HG02763 (cell line): Measurements from ENCODE around the gene CYTH1.
A peak's percentile ranks its signal among the peaks of the same experiment; 100 is the strongest.

ENCODE experiments used
- ATAC-seq: cut with Tn5 transposase; IDR thresholded peaks from one replicate; pipeline ENCODE4 v1.9.1; 2021; ENCODE audit warnings: mild to moderate bottlenecking, moderate library complexity; ENCODE audit not compliant: unreplicated experiment

The CYTH1 gene

DNA sequence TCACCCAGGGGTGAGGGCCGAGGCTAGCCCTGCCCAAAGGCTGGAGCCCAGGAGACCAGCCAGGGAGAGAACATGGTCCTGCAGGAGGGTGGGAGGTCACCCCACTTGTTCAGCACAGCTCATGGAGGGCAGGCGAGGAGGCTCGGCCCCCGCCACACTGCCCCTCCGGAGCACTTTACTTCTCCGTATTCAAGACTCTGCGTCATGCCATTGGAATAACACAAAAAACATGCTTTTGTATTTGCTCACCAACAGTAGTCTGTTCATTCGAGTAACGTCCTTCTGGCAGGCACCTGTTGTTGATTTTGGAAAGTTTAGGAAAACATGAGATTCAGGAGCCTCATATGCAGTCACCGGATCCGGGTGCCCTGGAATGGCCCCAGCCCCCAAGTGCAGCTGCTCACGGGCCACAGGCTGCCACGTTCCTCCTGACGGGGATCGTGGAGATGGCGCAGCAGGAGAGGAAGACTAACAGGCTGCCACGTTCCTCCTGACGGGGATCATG lies 123.7 kb downstream of the CYTH1 start:
- no peak for ATAC-seq

DNA sequence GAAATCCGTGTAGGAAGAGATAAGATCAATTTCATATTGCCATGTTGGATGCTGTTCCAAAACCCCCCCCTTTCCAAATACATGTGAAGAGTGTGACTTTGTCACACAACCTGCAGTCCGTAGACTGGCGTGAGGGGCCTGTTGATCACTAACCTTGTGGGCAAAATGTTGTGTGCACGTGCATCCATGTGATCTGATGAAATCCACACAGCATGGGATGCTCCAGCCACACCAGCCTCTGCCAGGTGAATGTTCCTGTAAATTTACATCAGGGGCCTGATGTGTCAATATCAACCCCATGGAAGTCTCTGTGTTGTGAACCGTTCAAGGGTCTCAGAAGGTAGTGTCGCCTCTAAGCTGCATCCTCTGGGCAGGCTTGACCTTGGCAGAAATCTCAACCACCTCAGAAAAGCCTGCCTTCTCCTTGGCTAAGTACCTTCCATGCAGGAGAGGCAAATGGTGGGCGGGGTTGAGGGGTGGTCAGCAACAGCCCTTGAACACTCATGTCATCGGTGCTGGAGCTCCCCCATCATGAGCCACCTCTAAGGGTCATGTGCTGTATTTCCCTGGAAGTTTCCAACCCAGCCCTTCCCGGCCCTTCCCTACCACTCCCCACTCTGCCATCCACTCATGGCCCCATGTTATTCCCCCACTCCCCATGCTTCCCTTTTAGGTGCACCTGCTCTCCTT lies 126.7 kb downstream of the CYTH1 start:
- ATAC-seq = no peak

- no peak for ATAC-seq
Measured at GRCh38 chr17:78654325-78654724, 127.7 kb downstream of the CYTH1 start.

GRCh38 chr17:78653382-78653781 lies 128.7 kb downstream of the CYTH1 start:
- no peak for ATAC-seq

GRCh38 chr17:78652913-78653312 lies 129.2 kb downstream of the CYTH1 start:
- no peak for ATAC-seq

- no peak for ATAC-seq
Measured at GRCh38 chr17:78652024-78652423, 130.0 kb downstream of the CYTH1 start.

DNA sequence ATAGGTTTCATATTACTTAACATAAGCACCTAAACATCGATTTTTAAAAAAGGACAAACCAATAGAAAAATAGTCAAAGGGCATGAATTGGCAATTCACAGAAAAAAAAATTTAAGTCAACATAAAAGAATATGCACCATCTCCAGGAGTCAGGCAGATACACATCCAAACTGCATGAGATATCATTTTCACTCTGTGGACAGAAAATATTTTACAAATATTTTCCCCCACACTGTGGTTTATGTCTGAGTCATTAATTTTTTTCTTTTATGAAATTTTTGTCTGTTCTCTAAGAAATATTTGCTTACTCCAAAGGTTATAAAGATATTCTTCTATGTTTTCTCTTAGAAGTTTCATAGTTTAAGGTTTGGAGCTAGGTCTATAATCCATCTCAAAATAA lies 130.5 kb downstream of the CYTH1 start:
- no peak for ATAC-seq

GRCh38 chr17:78650093-78650715 lies 131.9 kb downstream of the CYTH1 start:
- no peak for ATAC-seq

DNA sequence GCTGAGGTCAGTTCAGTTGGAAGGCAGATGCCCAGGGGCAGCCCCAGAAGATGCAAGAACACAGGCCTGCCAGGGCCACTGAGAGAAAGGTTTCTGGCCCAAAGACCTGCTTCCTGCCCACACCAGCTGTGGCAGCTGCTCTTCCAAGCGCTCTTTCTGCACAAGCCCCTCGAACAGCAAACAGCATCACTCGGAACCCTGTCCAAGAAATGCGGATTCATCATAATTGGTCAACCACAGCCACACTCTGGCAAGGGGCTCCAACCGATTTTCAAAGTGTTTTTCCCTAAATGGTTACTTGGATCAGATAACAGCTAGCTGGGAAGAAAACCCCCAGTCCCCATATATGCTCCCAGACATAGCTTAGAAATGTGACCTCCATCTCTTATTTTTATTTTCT lies 133.8 kb downstream of the CYTH1 start:
- ATAC-seq = no peak

DNA sequence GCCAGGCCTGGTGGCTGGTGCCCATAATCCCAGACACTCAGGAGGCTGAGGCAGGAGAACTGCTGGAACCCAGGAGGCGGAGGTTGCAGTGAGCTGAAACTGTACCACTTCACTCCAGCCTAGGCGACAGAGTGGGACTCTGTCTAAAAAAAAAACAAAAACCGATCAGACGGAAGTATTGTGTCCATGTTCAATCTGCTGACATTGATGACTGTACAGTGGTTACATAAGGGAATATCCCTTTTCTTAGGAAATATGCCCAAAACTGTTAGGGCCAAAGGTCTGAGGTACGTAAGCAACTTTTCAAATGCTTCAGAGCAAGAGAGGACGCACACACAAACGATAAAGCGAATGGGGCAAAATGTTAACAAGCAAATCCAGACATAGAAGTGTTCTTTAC lies 135.0 kb downstream of the CYTH1 start:
- no peak for ATAC-seq

DNA sequence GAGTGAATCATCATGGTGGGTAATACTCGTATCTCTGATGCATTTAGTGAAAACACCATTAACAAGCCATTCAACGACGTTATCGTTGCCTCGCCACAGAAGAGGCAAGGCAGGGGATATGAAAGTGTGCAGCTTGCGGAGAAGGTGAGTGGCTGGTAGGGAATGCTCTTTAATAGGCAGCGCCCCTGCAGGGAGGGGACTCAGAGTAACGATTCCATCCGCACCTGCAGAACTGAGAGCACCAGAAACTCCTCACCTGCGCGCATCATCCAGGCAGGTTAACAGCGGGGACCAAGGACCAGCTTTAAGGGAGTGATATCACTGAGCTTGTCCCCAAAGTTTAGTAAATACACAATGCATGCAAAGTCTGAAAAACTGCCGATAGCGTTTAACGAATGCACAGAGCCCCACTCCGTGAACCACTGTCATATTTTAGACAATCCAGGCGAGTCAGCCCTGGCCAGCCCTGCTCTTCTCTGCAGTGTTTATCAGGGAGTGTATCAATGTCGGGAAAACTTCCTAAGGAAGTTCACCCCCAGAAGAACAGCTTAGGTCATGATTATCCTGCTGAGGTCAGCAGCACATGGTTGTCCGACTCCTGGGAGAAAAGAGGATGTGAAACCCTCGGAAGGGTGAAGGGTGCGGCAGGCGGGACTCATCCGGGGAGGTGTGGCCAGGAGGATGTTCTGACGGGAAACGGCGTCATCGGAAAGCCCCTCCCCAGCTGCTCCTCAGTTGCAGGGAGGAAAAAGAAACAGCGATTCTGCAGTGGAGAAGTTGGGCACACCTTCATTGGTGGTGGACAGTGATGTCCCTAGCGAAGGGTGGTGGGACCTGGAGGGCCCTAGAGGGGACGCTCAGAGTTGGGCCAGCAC lies 136.4 kb downstream of the CYTH1 start:
- peak; percentile 57 for ATAC-seq

DNA sequence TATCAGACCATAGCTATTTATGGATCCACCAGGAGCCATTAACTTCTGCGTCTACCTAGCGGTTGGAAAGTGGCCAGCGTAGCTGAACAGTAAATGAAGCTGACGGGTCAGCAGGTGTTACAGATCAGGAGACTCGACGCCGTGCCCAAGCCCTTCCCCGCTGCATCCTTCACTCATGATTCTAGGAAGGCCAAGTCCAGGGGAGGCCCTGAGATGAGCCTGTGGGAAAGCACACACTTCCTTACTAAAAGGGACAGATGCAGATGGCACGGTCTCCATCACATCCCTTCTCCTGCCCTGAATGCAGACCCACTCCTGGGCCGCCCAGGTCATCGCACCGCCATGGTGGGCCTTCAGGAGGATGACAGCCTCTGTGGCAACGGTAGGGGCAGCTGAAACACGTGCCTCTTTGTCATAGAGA lies 137.1 kb downstream of the CYTH1 start:
- no peak for ATAC-seq

DNA sequence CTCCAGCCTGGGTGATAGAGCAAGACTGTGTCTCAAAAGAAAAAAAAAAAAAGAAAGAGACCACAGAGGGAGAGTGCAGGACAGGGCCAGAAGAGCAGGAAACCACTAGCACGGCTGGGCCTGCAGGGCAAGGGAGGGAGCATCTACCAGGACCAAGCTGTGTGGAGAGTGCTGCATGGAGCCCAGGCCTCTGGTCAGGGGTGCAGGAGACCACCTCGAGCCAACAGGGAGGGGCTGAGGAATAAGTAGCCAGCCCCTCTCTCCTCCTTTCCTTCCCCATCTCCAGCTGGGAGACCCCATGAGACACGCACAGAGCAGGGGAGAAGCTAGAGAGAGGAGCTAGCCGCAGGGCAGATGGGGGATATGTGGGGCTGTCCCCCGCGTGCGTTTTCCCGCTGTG lies 137.8 kb downstream of the CYTH1 start:
- ATAC-seq = no peak

DNA sequence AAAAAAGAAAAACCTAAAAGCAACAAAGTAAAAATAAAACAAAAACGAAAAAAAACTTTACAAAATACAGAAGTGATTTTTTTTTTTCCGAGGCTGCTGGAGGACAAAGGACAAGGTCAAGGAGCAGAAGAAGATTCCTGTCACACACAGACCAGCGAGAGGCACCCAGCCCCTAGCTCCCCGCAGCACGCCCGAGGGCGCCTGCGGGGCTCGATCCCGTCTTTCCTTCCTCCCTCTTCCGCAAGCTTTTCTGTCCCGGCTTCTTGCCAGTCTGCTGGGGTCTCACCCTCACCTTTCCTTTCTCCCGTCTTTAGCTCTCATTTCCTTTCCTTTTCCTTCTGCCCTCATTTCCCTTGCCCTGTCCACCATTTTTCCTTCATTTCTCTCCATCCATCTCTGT lies 138.7 kb downstream of the CYTH1 start:
- ATAC-seq = no peak

DNA sequence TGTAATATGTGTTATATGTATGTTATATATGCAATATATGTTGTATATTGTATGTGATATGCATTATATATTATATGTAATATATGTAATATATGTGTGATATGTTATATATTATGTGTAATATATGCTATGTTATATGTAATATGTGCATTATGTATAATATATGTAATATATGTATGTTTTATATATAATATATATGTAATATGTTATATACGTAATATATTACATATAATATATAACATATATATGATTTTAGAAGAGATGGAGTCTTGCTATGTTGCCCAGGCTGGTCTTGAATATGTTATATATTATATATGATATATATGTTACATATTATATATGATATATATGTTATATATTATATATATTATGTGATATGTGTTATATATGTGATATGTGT lies 139.4 kb downstream of the CYTH1 start:
- no peak for ATAC-seq

GRCh38 chr17:78641666-78642065 lies 140.4 kb downstream of the CYTH1 start:
- no peak for ATAC-seq

GRCh38 chr17:78641243-78641642 lies 140.8 kb downstream of the CYTH1 start:
- no peak for ATAC-seq

- ATAC-seq = no peak
Measured at GRCh38 chr17:78640700-78641099, 141.4 kb downstream of the CYTH1 start.

DNA sequence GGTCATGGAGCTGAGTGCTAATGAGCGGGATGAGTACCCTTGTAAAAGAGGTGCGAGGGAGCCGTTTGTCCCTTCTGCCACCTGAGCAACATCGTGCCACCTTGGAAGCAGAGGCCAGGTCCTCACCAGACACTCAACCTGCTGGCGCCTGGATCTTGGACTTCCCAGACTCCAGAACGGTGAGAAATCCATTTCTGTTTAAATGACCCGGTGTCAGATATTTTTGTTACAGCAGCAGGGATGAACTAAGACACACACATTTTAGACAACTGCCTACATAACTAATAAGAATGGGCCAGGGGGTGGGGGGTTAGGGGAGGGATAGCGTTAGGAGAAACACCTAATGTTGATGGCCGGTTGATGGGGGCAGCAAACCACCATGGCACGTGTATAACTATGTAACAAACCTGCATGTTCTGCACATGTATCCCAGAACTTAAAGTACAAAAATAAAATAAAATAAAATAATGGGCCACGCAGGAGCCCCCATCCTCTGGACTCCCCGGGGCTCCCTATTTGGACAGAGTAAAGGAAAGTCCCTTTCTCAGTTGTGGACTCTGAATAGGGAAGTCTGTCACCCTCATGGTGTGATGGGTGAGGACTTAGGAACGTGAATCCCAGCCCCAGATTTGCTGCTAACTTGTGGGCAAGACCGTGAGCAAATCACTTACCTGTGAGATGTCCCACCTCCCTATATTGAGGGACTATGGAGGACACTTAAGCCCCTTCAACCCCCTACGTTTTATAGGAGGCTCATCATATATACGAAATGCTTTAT lies 144.2 kb downstream of the CYTH1 start:
- no peak for ATAC-seq

- no peak for ATAC-seq
Measured at GRCh38 chr17:78637146-78637545, 144.9 kb downstream of the CYTH1 start.

DNA sequence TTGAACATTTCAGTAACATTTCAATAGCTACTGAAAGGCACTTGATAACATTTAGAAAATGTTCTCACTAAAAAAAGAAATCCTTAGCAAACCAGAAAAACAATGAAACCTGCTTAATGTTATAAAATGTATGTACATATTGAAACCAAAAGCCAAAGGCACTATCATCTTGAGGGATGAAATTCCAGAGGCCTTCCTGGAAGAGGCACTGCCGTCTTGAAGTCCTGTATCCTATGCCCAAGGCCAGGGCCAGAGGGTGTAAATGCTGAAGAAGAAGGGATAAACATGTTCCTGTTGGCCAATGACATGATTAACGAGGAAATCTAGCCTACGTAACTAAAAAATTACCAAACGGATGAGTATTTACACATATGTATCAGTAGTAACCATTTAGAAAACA lies 147.9 kb downstream of the CYTH1 start:
- ATAC-seq = no peak
